ENCODE data around the gene BMAL1. TPM values are rescaled to one million over a fixed set of nuclear protein-coding genes. Genes with fewer than 3 reads are reported as not detected.

Gene BMAL1
- total RNA-seq, 1 donor from 2014 or later, result 8.6 TPM

GRCh38 chr11:13349046-13349445 lies 71.5 kb downstream of the BMAL1 start:
- DNase-seq, result no peak
- Mint-ChIP-seq H3K4me1 (ENCODE audit: low read depth, unreplicated experiment) (no peaks in the 10 kb centered on the region), H3K4me3 (ENCODE audit: unreplicated experiment) (no peak overlapping the region), H3K36me3 (ENCODE audit: unreplicated experiment) (no peaks in the 10 kb centered on the region), H3K9me3 (ENCODE audit: unreplicated experiment) (peaks cover 2% of the 10 kb centered on the region), H3K27ac (ENCODE audit: unreplicated experiment) (no peak overlapping the region), H3K27me3 (ENCODE audit: unreplicated experiment) (peaks cover 2% of the 10 kb centered on the region)
- TF ChIP-seq CTCF (IDR thresholded peaks at IDR 0.05; ENCODE audit: partially characterized antibody, unreplicated experiment), result no peak

GRCh38 chr11:13349581-13349980 lies 72.0 kb downstream of the BMAL1 start:
- no peak for DNase-seq
- TF ChIP-seq CTCF (IDR thresholded peaks at IDR 0.05; ENCODE audit: partially characterized antibody, unreplicated experiment), result no peak
- peaks cover 2% of the 10 kb centered on the region for H3K27me3 Mint-ChIP-seq (ENCODE audit: unreplicated experiment)
- peaks cover 2% of the 10 kb centered on the region for H3K9me3 Mint-ChIP-seq (ENCODE audit: unreplicated experiment)
- no peaks in the 10 kb centered on the region for H3K36me3 Mint-ChIP-seq (ENCODE audit: unreplicated experiment)
- H3K27ac Mint-ChIP-seq (ENCODE audit: unreplicated experiment), result no peak overlapping the region
- no peak overlapping the region for H3K4me3 Mint-ChIP-seq (ENCODE audit: unreplicated experiment)
- H3K4me1 Mint-ChIP-seq (ENCODE audit: low read depth, unreplicated experiment), result no peaks in the 10 kb centered on the region

- Mint-ChIP-seq H3K27me3 (ENCODE audit: unreplicated experiment) (no peaks in the 10 kb centered on the region), H3K27ac (ENCODE audit: unreplicated experiment) (no peak overlapping the region), H3K4me1 (ENCODE audit: low read depth, unreplicated experiment) (no peaks in the 10 kb centered on the region), H3K9me3 (ENCODE audit: unreplicated experiment) (no peaks in the 10 kb centered on the region), H3K4me3 (ENCODE audit: unreplicated experiment) (no peak overlapping the region), H3K36me3 (ENCODE audit: unreplicated experiment) (no peaks in the 10 kb centered on the region)
- no peak for TF ChIP-seq CTCF (IDR thresholded peaks at IDR 0.05; ENCODE audit: partially characterized antibody, unreplicated experiment)
- no peak for DNase-seq
Measured at GRCh38 chr11:13352711-13353110, 75.1 kb downstream of the BMAL1 start.

- DNase-seq, result no peak
- no peak overlapping the region for H3K4me3 Mint-ChIP-seq (ENCODE audit: unreplicated experiment)
- H3K27me3 Mint-ChIP-seq (ENCODE audit: unreplicated experiment), result no peaks in the 10 kb centered on the region
- TF ChIP-seq CTCF (IDR thresholded peaks at IDR 0.05; ENCODE audit: partially characterized antibody, unreplicated experiment), result no peak
- H3K4me1 Mint-ChIP-seq (ENCODE audit: low read depth, unreplicated experiment), result no peaks in the 10 kb centered on the region
- no peaks in the 10 kb centered on the region for H3K36me3 Mint-ChIP-seq (ENCODE audit: unreplicated experiment)
- no peaks in the 10 kb centered on the region for H3K9me3 Mint-ChIP-seq (ENCODE audit: unreplicated experiment)
- no peak overlapping the region for H3K27ac Mint-ChIP-seq (ENCODE audit: unreplicated experiment)
Measured at GRCh38 chr11:13354335-13354734, 76.7 kb downstream of the BMAL1 start.

- Mint-ChIP-seq H3K4me3 (ENCODE audit: unreplicated experiment) (no peak overlapping the region), H3K4me1 (ENCODE audit: low read depth, unreplicated experiment) (no peaks in the 10 kb centered on the region), H3K27me3 (ENCODE audit: unreplicated experiment) (no peaks in the 10 kb centered on the region), H3K9me3 (ENCODE audit: unreplicated experiment) (no peaks in the 10 kb centered on the region), H3K27ac (ENCODE audit: unreplicated experiment) (no peak overlapping the region), H3K36me3 (ENCODE audit: unreplicated experiment) (no peaks in the 10 kb centered on the region)
- no peak for TF ChIP-seq CTCF (IDR thresholded peaks at IDR 0.05; ENCODE audit: partially characterized antibody, unreplicated experiment)
- DNase-seq, result no peak
Measured at GRCh38 chr11:13355191-13355590, 77.6 kb downstream of the BMAL1 start.
